Stimulated activated naive CD8-positive, alpha-beta T cell treated with anti-CD3 and anti-CD28 coated beads, Interleukin-15, amount 100 ng/mL, for 72 hours (primary cell): ENCODE results near the gene NEAT1.
A peak's percentile ranks its signal among the peaks of the same experiment; 100 is the strongest.

Experiments
- ATAC-seq: fragments of 150-1000 bp; cut with Tn5 transposase; 2 replicates; pipeline ENCODE4 v1.10.0; 2021; ENCODE audit warnings: mild to moderate bottlenecking, moderate library complexity
- DNase-seq, 2 donors: peaks; one replicate each; pipeline ENCODE4 v3.0.0; 2021 to 2022
- H3K27ac Mint-ChIP-seq, 2 donors: one replicate each; pipeline ENCODE4 v1.8.0; 2022; ENCODE audit warnings: mild to moderate bottlenecking in 2 of 2, mixed read lengths in 2 of 2, moderate library complexity in 2 of 2
- H3K27me3 Mint-ChIP-seq: one replicate; pipeline ENCODE4 v1.8.0; 2022; ENCODE audit warnings: mixed read lengths
- H3K4me1 Mint-ChIP-seq: one replicate; pipeline ENCODE4 v1.8.0; 2022; ENCODE audit warnings: mild to moderate bottlenecking, mixed read lengths
- H3K4me3 Mint-ChIP-seq, 2 donors: one replicate each; pipeline ENCODE4 v1.8.0; 2022; ENCODE audit warnings: mild to moderate bottlenecking in 2 of 2, mixed read lengths in 2 of 2, moderate library complexity in 1 of 2
- H3K9me3 Mint-ChIP-seq, 2 donors: one replicate each; pipeline ENCODE4 v1.8.0; 2022; ENCODE audit warnings: mixed read lengths in 2 of 2

Gene NEAT1

DNA sequence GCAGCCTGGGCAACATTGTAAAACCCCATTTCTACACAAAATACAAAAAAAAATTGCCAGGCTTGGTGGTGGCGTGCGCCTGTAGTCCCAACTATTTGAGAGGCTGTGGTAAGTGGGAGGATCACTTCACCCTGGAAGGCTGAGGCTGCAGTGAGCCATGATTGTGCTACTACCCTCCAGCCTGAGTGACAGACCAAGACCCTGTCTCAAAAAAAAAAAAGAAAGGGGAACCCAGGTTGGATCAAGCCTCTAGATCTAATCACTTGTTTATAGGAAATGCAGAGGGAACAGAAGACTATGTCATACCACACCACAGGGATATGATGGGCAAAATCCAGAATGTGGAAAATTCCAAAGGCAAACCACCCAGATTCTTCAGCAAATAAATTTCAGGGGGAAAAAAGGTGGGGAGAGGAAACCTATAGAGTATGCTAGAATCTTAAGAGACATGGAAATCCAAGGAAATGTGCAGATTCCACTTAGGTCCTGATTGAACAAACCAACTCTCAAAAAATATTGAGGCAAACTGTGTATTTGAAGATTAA, 59.8 kb downstream of the NEAT1 start:
- ATAC-seq (no peak), DNase-seq (no peak)
- peaks cover 28% of the 10 kb centered on the region for H3K4me1 Mint-ChIP-seq
- no peaks in the 10 kb centered on the region for H3K27me3 Mint-ChIP-seq
- H3K27ac Mint-ChIP-seq: no peak overlapping the region
- no peaks in the 10 kb centered on the region for H3K9me3 Mint-ChIP-seq
- H3K4me3 Mint-ChIP-seq: no peak overlapping the region

DNA sequence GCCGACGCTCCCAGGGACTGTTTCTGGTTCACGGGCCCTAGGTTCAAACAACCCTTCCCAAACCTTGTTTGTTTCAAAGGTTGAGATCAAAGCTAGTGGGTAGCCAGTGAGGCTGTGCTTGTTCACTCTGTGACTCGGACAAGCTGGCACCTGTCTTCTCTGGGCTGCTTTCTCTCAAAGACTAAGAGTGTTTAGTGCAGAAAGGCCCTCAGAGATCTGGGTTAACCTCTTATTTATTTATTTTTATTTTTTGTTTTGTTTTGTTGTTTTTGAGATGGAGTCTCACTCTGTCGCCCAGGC, 63.3 kb downstream of the NEAT1 start:
- no peaks in the 10 kb centered on the region for H3K27me3 Mint-ChIP-seq
- H3K4me1 Mint-ChIP-seq: peaks cover 42% of the 10 kb centered on the region
- DNase-seq (no peak), ATAC-seq (no peak)
- H3K4me3 Mint-ChIP-seq: no peak overlapping the region
- no peak overlapping the region for H3K27ac Mint-ChIP-seq
- H3K9me3 Mint-ChIP-seq: no peaks in the 10 kb centered on the region

DNA sequence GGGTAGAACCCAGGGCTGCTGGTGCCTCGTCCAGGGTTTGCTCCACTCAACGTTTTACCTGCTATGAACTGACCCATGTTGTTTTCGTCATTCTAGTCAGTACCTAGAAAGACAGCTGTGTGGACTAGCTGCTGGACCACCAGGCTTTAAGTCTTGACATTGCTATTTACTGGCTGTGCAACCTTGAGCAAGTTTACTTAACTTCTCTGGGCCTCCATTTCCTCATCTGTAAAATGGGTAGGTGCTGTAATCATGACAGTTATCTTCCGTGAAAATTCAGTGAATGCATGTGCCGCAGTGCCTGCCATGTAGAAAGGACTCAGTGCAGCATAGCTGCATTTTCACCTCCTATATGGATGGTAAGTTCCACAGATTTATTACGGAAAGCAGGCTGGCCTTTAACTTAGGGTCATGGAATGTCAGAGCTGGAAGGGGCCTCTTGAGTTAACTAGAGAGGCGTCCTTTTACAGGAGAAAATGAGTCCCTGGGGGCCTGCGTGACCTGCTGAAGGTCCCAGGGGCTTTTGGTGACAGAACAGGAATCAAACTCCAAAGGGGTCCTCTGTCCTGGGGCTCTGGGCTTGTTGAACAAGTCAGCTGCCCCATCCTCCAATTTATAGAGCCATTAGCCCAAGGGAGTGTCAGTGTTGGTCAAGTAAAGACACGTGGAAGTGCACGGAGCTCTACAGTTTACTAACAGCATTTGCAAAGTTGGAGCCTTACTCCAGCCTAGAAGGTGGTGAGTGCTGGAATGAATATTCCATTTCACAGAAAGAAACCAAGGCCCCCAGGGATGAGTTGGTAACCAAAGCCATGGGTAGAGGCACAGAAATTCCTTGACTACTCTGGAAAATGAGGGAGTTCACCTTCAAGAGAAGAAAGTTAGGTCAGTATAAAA, 64.2 kb downstream of the NEAT1 start:
- Mint-ChIP-seq H3K4me1 (peaks cover 52% of the 10 kb centered on the region), H3K4me3 (no peak overlapping the region), H3K9me3 (no peaks in the 10 kb centered on the region), H3K27ac (peak overlapping the region; percentile 3 to 54), H3K27me3 (no peaks in the 10 kb centered on the region)
- no peak for ATAC-seq
- no peak for DNase-seq

DNA sequence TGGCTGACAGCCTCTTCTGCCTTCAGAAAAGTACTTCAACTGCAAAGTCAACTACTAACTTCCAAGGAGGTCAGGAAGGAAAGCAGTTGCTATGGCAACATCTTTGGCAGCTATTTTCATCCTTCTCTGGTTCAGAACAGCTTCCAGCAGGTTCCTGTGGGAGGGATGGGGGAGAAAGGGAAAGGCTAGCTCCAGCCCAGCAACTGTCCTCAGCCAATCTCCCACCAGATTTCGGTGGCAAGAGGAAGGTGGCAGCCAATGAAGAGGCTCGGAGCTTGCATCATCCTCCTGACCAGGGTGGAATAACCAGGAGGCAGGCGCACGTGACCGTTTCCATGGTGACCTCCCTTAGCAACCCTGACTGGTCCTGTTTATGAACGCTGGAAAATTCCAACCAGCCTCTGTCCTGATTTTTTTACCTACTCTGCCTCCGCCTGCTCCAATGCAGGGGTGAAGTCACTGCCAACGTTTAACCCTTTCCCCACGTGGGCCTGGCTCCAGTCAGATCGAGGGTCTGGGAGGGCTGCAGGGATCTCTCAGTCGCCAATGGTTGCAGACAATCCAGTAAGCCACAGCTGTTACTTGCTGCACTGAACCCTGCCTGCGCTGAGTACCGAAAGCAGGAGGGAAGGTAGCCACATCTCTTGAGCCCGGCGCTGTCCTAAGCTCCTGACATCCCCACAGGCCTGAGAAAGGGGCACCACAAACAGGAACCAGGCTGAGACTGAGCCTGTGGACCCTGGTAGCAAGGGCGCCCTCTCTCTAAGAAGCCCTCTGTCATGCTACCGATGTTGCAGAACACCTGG, 65.1 kb downstream of the NEAT1 start:
- peak overlapping the region; percentile 76 to 77 for H3K27ac Mint-ChIP-seq
- ATAC-seq (peak; percentile 48), DNase-seq (peak in 1 of 2 donors; percentile 31)
- H3K4me1 Mint-ChIP-seq: peaks cover 60% of the 10 kb centered on the region
- no peaks in the 10 kb centered on the region for H3K27me3 Mint-ChIP-seq
- H3K9me3 Mint-ChIP-seq: no peaks in the 10 kb centered on the region
- peak overlapping the region; percentile 41 to 79 for H3K4me3 Mint-ChIP-seq

DNA sequence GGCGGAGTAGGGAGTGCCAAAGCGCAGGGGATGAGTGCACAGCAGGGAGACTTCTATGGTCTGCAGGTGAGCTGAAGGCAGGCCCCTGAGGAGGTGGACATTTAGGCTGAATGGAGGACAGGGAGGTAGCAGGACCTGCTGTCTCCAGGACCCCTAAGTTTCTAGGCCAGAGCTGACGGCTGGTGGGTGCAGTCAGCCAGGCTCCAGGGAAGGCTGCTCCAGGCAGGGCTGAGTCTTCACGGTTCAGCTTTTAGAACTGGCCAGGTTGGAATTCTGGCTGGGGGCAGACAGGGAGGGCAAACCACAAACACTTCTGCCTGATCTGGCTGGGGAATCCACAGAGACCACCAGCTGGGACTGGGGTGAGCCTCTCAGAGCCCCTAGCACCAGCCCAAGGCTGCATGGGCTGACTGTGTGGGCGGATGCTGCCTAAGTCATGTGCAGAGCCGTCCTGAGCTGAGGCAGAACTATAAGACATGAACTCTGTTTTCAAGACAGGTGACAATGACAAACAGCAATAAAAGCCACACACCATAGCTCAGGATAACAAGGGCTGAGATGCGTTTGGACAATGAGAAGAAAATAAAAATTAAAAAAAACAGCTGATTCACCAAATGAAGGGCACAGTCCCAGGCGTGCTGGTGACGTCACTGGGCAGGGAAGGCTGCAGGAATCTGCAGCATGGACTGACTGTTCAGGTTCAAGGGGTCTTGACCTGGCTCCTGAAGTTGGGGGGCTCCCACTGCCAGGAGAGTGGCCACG, 65.9 kb downstream of the NEAT1 start:
- ATAC-seq (peak; percentile 61), DNase-seq (no peak)
- Mint-ChIP-seq H3K9me3 (no peaks in the 10 kb centered on the region), H3K4me3 (peak overlapping the region; percentile 41 to 79), H3K4me1 (peaks cover 68% of the 10 kb centered on the region), H3K27ac (peak overlapping the region; percentile 76 to 80), H3K27me3 (no peaks in the 10 kb centered on the region)

DNA sequence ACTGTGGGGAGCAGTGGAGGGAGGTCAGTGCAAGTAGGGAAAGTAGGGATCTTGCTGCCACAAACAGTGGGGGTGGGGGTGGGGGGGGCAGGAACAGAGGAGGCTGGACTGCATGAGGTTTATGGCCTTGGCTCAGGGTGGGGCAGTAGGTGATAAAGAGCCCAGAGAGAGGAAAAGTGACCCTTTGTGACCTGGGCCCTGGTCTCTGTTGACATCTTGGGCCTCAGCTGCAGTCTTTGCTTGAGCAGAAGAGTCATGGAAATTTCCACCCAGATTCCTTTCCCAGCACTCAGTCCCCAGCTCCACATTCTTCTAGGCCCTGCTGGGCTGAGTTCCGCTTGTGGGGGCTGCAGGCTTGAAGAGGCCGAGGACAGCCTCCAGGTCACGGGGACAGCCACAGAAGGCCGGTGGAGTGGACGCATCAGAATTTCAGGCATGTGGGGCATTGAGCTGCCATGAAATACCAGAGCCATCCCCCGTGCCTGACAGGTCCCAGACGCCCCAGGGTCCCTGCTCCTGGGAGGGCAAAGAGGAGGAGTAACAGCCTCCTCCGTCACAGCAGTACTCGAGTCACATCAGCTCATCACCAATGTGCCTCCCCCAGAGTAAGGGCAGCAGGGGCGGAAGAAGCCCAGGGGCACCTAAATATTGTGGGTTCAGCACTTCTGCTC, 66.6 kb downstream of the NEAT1 start:
- Mint-ChIP-seq H3K4me3 (peak overlapping the region in 1 of 2 donors; percentile 79), H3K4me1 (peaks cover 75% of the 10 kb centered on the region), H3K27ac (peak overlapping the region in 1 of 2 donors; percentile 22), H3K9me3 (no peaks in the 10 kb centered on the region), H3K27me3 (no peaks in the 10 kb centered on the region)
- ATAC-seq: no peak
- no peak for DNase-seq

DNA sequence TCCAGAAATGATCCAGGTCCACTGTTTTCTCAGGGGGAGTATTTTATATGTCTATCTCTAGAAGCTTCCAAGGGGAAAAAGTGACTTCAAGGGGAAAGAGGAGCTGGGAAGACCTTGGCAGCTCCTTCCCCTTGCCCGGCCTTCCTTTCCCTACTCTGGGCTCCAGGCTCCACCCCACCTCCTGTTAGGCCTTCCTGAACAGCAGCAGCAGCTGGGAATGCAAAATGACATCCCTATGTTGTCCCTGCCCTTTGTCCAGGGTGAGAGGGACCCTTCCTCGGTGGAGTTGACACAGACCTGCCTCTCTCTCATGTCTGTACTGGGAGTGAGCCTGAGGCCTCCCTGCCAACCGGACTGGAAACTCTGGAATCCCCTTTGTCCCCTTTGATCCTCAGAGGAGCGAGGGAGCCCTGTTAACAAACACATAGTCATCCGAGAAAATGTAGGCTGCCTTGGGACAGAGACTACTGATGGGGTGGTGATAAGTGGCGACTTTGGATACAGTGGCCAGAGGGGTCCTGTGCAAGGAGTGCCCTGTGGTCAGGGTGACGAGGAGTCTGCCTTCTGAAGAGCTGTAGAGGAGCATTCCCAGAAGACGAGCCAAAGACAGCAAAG, 67.2 kb downstream of the NEAT1 start:
- H3K4me1 Mint-ChIP-seq: peaks cover 81% of the 10 kb centered on the region
- ATAC-seq (no peak), DNase-seq (no peak)
- H3K27ac Mint-ChIP-seq: peak overlapping the region in 1 of 2 donors; percentile 50
- no peaks in the 10 kb centered on the region for H3K27me3 Mint-ChIP-seq
- no peaks in the 10 kb centered on the region for H3K9me3 Mint-ChIP-seq
- H3K4me3 Mint-ChIP-seq: no peak overlapping the region

DNA sequence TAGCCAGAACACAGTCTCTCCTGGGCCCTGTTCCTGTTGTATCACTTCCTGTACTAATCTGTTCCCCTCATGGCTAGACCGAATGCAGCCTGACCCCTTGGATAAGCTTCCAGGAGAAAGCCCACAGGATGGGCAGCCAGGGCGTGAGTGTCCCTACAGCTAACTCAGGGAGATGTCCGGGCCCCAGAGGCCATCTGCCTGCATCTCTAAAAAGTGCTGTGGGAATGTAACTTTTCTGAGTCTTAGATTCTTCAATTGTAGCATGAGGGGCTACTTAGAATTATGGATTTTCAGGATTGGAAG, 68.5 kb downstream of the NEAT1 start:
- peaks cover 86% of the 10 kb centered on the region for H3K4me1 Mint-ChIP-seq
- no peak overlapping the region for H3K27ac Mint-ChIP-seq
- no peak for DNase-seq
- H3K27me3 Mint-ChIP-seq: no peaks in the 10 kb centered on the region
- no peak for ATAC-seq
- H3K4me3 Mint-ChIP-seq: no peak overlapping the region
- no peaks in the 10 kb centered on the region for H3K9me3 Mint-ChIP-seq

DNA sequence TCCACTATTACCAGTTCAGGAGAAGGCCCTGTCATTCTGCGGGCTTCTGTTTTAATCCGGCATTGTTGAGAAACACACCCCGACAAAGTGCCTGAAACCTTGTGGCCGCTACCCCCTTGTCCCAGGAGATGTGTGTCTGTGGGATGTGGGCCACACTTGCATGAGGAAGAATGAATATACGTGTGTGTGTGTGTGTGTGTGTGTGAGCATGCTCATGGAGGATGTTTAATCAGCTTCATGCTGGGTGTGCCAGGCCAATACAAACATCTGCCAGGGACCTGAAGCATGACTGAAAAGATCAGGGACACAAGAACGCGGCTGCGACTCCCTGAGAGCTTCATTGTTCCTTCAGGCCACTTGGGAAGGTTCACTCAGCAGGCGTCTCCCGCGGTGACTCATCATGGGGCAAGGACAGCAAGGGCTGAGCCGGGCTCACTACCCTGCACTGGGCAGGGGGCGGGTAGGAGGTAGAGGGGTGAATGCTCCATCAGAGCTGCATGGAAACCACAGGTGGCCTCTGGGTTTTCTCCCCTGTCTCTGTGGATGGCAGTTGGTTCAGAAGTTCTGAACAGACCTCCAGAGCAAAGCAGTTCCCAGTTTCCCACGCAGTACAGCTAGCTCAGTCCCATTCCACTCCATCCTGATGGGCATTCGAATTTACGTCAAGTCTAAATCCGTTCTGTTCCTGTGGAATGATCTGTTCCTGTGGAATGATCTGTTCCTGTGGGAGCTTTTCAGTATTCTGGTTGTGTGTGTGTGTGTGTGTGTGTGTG, 69.2 kb downstream of the NEAT1 start:
- DNase-seq (no peak), ATAC-seq (no peak)
- no peak overlapping the region for H3K4me3 Mint-ChIP-seq
- H3K27ac Mint-ChIP-seq: no peak overlapping the region
- peaks cover 91% of the 10 kb centered on the region for H3K4me1 Mint-ChIP-seq
- no peaks in the 10 kb centered on the region for H3K9me3 Mint-ChIP-seq
- no peaks in the 10 kb centered on the region for H3K27me3 Mint-ChIP-seq

DNA sequence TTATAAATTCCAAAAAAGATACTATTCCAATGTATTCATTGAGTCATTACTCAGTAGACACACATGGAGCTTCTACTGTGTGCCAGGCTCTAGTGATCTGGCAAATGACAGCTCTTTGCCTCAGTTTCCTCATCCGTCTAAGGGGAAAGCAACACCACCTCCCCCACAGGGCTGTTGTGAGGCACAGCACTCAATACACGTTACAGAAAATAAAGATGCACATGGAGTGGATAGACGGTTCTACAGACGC, 69.7 kb downstream of the NEAT1 start:
- H3K4me3 Mint-ChIP-seq: no peak overlapping the region
- H3K9me3 Mint-ChIP-seq: no peaks in the 10 kb centered on the region
- DNase-seq (no peak), ATAC-seq (no peak)
- peaks cover 89% of the 10 kb centered on the region for H3K4me1 Mint-ChIP-seq
- H3K27me3 Mint-ChIP-seq: no peaks in the 10 kb centered on the region
- no peak overlapping the region for H3K27ac Mint-ChIP-seq

DNA sequence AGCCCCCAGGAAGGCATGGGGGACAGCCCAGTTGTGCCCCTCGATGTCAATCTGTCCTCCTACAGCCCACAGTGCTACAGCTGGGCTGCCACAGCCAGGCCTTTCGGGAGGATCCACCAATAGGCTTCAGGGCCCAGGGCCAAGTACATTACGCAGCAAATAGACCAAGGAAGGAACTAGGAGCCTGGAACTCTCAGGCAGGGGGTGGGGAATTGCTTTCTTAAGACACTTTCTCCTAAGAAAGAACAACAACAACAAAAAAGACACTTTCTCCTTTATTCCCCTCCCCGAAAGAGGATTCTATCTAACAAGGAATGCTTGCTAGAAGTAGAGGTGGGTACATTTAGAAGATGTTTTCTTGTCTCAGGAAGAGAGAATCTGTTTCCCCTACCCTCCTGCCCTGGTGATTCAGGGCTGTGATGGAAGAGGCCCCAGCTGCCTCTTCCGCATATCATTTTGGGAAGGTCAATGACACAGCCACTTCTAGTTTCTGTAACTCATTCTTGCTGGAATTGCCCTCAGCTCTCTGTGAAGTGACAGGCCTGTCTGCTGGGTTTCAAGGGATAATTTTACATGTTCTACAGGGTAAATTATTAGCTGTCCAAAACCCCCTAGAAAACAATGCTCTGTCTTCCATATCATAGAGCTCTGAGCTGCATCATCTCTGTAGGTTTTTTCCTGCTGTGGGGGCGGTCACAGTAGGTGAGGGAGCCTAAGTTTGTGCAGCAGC, 70.2 kb downstream of the NEAT1 start:
- peak in 1 of 2 donors; percentile 36 for DNase-seq
- peak; percentile 8 for ATAC-seq
- Mint-ChIP-seq H3K27ac (peak overlapping the region; percentile 85 to 93), H3K27me3 (no peaks in the 10 kb centered on the region), H3K4me1 (peaks cover 84% of the 10 kb centered on the region), H3K4me3 (peak overlapping the region; percentile 71 to 84), H3K9me3 (no peaks in the 10 kb centered on the region)

DNA sequence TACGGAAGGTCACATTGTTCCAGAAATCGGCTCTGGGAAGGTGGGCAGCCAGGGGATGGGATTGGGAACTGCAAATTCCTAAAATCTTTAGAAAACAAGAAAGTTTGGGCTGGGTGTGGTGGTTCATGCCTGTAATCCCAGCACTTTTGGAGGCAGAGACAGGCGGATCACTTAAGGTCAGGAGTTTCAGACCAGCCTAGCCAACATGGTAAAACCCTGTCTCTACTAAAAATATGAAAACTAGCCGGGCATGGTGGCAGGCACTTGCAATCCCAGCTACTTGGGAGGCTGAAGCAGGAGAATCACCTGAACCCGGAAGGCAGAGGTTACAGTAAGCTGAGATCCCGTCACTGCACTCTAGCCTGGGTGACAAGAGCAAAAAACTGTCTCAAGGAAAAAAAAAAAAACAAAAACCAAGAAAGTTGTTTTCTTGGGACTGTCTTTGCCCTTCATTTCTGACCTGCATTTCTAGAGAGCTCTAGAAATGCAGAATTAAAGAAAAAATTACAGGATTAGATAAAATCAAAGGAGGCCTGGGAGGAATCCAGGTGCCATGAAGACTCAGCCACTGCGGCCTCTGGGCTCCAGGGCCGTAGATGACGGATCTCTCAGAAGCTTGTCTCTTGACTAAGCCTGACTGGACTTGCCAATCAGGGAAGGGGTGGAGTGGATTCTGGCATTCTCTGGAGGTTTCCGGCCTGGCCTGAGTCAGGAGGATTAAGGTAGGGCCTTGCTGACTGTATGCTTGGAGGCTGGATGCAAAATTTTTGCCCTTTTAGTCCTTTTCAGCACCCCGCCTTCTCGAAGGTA, 71.0 kb downstream of the NEAT1 start:
- H3K4me1 Mint-ChIP-seq: peaks cover 77% of the 10 kb centered on the region
- no peaks in the 10 kb centered on the region for H3K9me3 Mint-ChIP-seq
- ATAC-seq: no peak
- DNase-seq: no peak
- H3K27ac Mint-ChIP-seq: peak overlapping the region; percentile 85 to 93
- H3K4me3 Mint-ChIP-seq: peak overlapping the region; percentile 71 to 84
- H3K27me3 Mint-ChIP-seq: no peaks in the 10 kb centered on the region
